ENCODE data around the gene INSYN1. TPM values are rescaled to one million over a fixed set of nuclear protein-coding genes. Genes with fewer than 3 reads are reported as not detected.
"Not testable (repeated sequence)": the region's sequence is repeated elsewhere in the genome, so short reads cannot be mapped to it uniquely, and the experiment has no call there.

INSYN1 gene
- total and polyA plus RNA-seq, 2 donors (not counting 1 experiment from before 2014, with no cell fraction given) = not detected

- intact Hi-C loops (cut with micrococcal nuclease) = no loop called here
- Histone ChIP-seq H3K79me2 (ENCODE audit: control insufficient read depth, insufficient read depth, low read length) (no peaks in the 10 kb centered on the region), H4K20me1 (ENCODE audit: control insufficient read depth, insufficient read depth, low read length, poor library complexity, severe bottlenecking) (no peaks in the 10 kb centered on the region), H3K4me3 (ENCODE audit: control extremely low read depth in 1 of 5, extremely low read depth in 1 of 5, insufficient read depth in 1 of 5, low read depth in 2 of 5, low read length in 4 of 5) (no peak overlapping the region), H3K9ac (ENCODE audit: low read length) (no peak overlapping the region), H3K4me1 (ENCODE audit: control insufficient read depth in 2 of 2, insufficient read depth in 2 of 2, low read length in 2 of 2) (no peaks in the 10 kb centered on the region), H3K4me2 (replicated peaks; ENCODE audit: low read depth, low read length, poor library complexity, severe bottlenecking) (no peak overlapping the region), H3K9me3 (ENCODE audit: control extremely low read depth in 1 of 3, control insufficient read depth in 2 of 3, insufficient read depth in 1 of 3, low read length in 2 of 3) (no peaks in the 10 kb centered on the region), H3K36me3 (replicated peaks in 1 of 2; ENCODE audit: control extremely low read depth in 1 of 2, control insufficient read depth in 1 of 2, extremely low read depth in 1 of 2, insufficient read depth in 2 of 2, low read length in 1 of 2) (no peaks in the 10 kb centered on the region), H3K27me3 (replicated peaks in 1 of 4; ENCODE audit: control extremely low read depth in 1 of 4, control insufficient read depth in 3 of 4, insufficient read depth in 4 of 4, low read length in 3 of 4) (peaks cover 0 to under 1% (median 0%) of the 10 kb centered on the region in 4 experiments), H3K27ac (ENCODE audit: low read length in 2 of 2) (no peak overlapping the region), H2AFZ (ENCODE audit: insufficient read depth, low read depth, low read length, poor library complexity, severe bottlenecking) (no peak overlapping the region)
- 59% methylated on average over 10 of the region's 13 CpGs for WGBS (ENCODE audit: insufficient coverage)
- Mint-ChIP-seq H3K9me3 (ENCODE audit: insufficient read depth) (no peaks in the 10 kb centered on the region), H3K4me3 (no peak overlapping the region), H3K27ac (no peak overlapping the region), H3K27me3 (peaks cover 25% of the 10 kb centered on the region), H3K4me1 (no peaks in the 10 kb centered on the region)
- DNase-seq = peak; percentile 63
- ChIA-PET POLR2A (no interaction called here), CTCF (interaction anchor here (0.7 to 2.6 kb wide), 21 partner anchors 10 to 672 kb away, joined by 3 to 17 read pairs (median 4); no protein-coding TSS in a partner anchor)
- peak; percentile 53 for ATAC-seq (ENCODE audit: low read depth)
- TF ChIP-seq EZH2 (IDR thresholded peaks at IDR 0.05; ENCODE audit: borderline replicate concordance, insufficient read depth, low read depth, low read length, poor library complexity, severe bottlenecking) (no peak), CTCF (IDR thresholded peaks at IDR 0.05) (peak; percentile 76)
Observed at GRCh38 chr15:73704869-73705645, 48.1 kb downstream of the INSYN1 start.

GRCh38 chr15:73704142-73704868 lies 48.8 kb downstream of the INSYN1 start:
- peaks cover 29% of the 10 kb centered on the region for H3K27me3 Mint-ChIP-seq

GRCh38 chr15:73703601-73704000 lies 49.5 kb downstream of the INSYN1 start:
- H2AFZ ChIP-seq (ENCODE audit: insufficient read depth, low read depth, low read length, poor library complexity, severe bottlenecking); H3K9me3 ChIP-seq (ENCODE audit: control extremely low read depth in 1 of 3, control insufficient read depth in 2 of 3, insufficient read depth in 1 of 3, low read length in 2 of 3); H4K20me1 ChIP-seq (ENCODE audit: control insufficient read depth, insufficient read depth, low read length, poor library complexity, severe bottlenecking); ATAC-seq (ENCODE audit: low read depth); H3K4me2 ChIP-seq (replicated peaks; ENCODE audit: low read depth, low read length, poor library complexity, severe bottlenecking); H3K4me3 Mint-ChIP-seq; POLR2A ChIA-PET; H3K79me2 ChIP-seq (ENCODE audit: control insufficient read depth, insufficient read depth, low read length); H3K27ac Mint-ChIP-seq; H3K9ac ChIP-seq (ENCODE audit: low read length); H3K36me3 ChIP-seq (replicated peaks in 1 of 2; ENCODE audit: control extremely low read depth in 1 of 2, control insufficient read depth in 1 of 2, extremely low read depth in 1 of 2, insufficient read depth in 2 of 2, low read length in 1 of 2); H3K4me1 Mint-ChIP-seq; H3K4me1 ChIP-seq (ENCODE audit: control insufficient read depth in 2 of 2, insufficient read depth in 2 of 2, low read length in 2 of 2); H3K9me3 Mint-ChIP-seq (ENCODE audit: insufficient read depth); DNase-seq; H3K4me3 ChIP-seq (ENCODE audit: control extremely low read depth in 1 of 5, extremely low read depth in 1 of 5, insufficient read depth in 1 of 5, low read depth in 2 of 5, low read length in 4 of 5); intact Hi-C loops (cut with micrococcal nuclease); H3K27me3 ChIP-seq (replicated peaks in 1 of 4; ENCODE audit: control extremely low read depth in 1 of 4, control insufficient read depth in 3 of 4, insufficient read depth in 4 of 4, low read length in 3 of 4); H3K27ac ChIP-seq (ENCODE audit: low read length in 2 of 2): not testable (repeated sequence)
- CTCF ChIA-PET = interaction anchor here (1.2 to 8.8 kb wide), 3 partner anchors 17 to 143 kb away, joined by 7 to 55 read pairs (median 8); no protein-coding TSS in a partner anchor
- 91% methylated on average over 18 of the region's 23 CpGs for WGBS (ENCODE audit: insufficient coverage)
- peaks cover 32% of the 10 kb centered on the region for H3K27me3 Mint-ChIP-seq

More at GRCh38 chr15:73704142-73704868, 48.8 kb downstream of the INSYN1 start:
- intact Hi-C loops (cut with micrococcal nuclease); H3K4me3 Mint-ChIP-seq; H3K9me3 Mint-ChIP-seq (ENCODE audit: insufficient read depth); H3K27ac Mint-ChIP-seq; H3K79me2 ChIP-seq (ENCODE audit: control insufficient read depth, insufficient read depth, low read length); H3K36me3 ChIP-seq (replicated peaks in 1 of 2; ENCODE audit: control extremely low read depth in 1 of 2, control insufficient read depth in 1 of 2, extremely low read depth in 1 of 2, insufficient read depth in 2 of 2, low read length in 1 of 2); H3K4me3 ChIP-seq (ENCODE audit: control extremely low read depth in 1 of 5, extremely low read depth in 1 of 5, insufficient read depth in 1 of 5, low read depth in 2 of 5, low read length in 4 of 5); H3K9me3 ChIP-seq (ENCODE audit: control extremely low read depth in 1 of 3, control insufficient read depth in 2 of 3, insufficient read depth in 1 of 3, low read length in 2 of 3); H2AFZ ChIP-seq (ENCODE audit: insufficient read depth, low read depth, low read length, poor library complexity, severe bottlenecking); ATAC-seq (ENCODE audit: low read depth); H3K4me2 ChIP-seq (replicated peaks; ENCODE audit: low read depth, low read length, poor library complexity, severe bottlenecking); POLR2A ChIA-PET; H3K27me3 ChIP-seq (replicated peaks in 1 of 4; ENCODE audit: control extremely low read depth in 1 of 4, control insufficient read depth in 3 of 4, insufficient read depth in 4 of 4, low read length in 3 of 4); H3K27ac ChIP-seq (ENCODE audit: low read length in 2 of 2); H3K9ac ChIP-seq (ENCODE audit: low read length); H4K20me1 ChIP-seq (ENCODE audit: control insufficient read depth, insufficient read depth, low read length, poor library complexity, severe bottlenecking); H3K4me1 Mint-ChIP-seq; H3K4me1 ChIP-seq (ENCODE audit: control insufficient read depth in 2 of 2, insufficient read depth in 2 of 2, low read length in 2 of 2); DNase-seq: not testable (repeated sequence)
- WGBS (ENCODE audit: insufficient coverage) = 75% methylated on average over 15 of the region's 23 CpGs
- CTCF ChIA-PET = interaction anchor here (0.7 to 8.8 kb wide), 16 partner anchors 13 to 466 kb away, joined by 3 to 55 read pairs (median 5); no protein-coding TSS in a partner anchor
